GM23338 (cell line): ENCODE data around the gene PDF. TPM values are rescaled to one million over a fixed set of nuclear protein-coding genes. Genes with fewer than 3 reads are reported as not detected.

Experiments
- ATAC-seq: fragments of 200-7000 bp; cut with Tn5 transposase; 3 replicates; pipeline ENCODE4 v1.9.1; 2020
- DNase-seq: peaks from one replicate; pipeline ENCODE4 v3.0.0-alpha.2; 2015; ENCODE audit warnings: low spot score
- H2AFZ ChIP-seq: fragments of 200-600 bp; sonication (generic); 2 replicates; pipeline ENCODE4 v1.8.0; 2016; ENCODE audit warnings: antibody characterized with exemption, mild to moderate bottlenecking, moderate library complexity
- H3F3A ChIP-seq: fragments of 200-600 bp; sonication (generic); replicated peaks from 2 replicates; pipeline ENCODE4 v1.8.0; 2017; ENCODE audit warnings: antibody characterized with exemption, mixed run types, low read depth
- H3K27ac ChIP-seq: fragments of 200-600 bp; sonication (generic); 2 replicates; pipeline ENCODE4 v1.6.1; 2016; ENCODE audit warnings: low read depth
- H3K27me3 ChIP-seq: fragments of 200-600 bp; sonication (generic); 2 replicates; pipeline ENCODE4 v1.8.0; 2016; ENCODE audit warnings: mild to moderate bottlenecking, mixed run types, moderate library complexity; ENCODE audit not compliant: insufficient read depth
- H3K36me3 ChIP-seq: fragments of 200-600 bp; sonication (generic); 2 replicates; pipeline ENCODE4 v1.8.0; 2016; ENCODE audit warnings: mild to moderate bottlenecking; ENCODE audit not compliant: insufficient read depth
- H3K4me1 ChIP-seq: fragments of 200-600 bp; sonication (generic); 2 replicates; pipeline ENCODE4 v1.8.0; 2016; ENCODE audit warnings: mild to moderate bottlenecking, moderate library complexity; ENCODE audit not compliant: insufficient read depth
- H3K4me2 ChIP-seq: fragments of 200-600 bp; sonication (generic); 2 replicates; pipeline ENCODE4 v1.7.1; 2017; ENCODE audit warnings: mixed run types
- H3K4me3 ChIP-seq: fragments of 200-600 bp; sonication (generic); 2 replicates; pipeline ENCODE4 v1.6.1; 2016; ENCODE audit warnings: mixed run types
- H3K79me2 ChIP-seq: fragments of 200-600 bp; sonication (generic); replicated peaks from 2 replicates; pipeline ENCODE4 v1.8.0; 2017; ENCODE audit warnings: mild to moderate bottlenecking; ENCODE audit not compliant: insufficient read depth
- H3K9me2 ChIP-seq: fragments of 200-600 bp; sonication (generic); 2 replicates; pipeline ENCODE4 v1.8.0; 2017; ENCODE audit not compliant: insufficient read depth
- H4K20me1 ChIP-seq: fragments of 200-600 bp; sonication (generic); replicated peaks from 2 replicates; pipeline ENCODE4 v1.8.0; 2017; ENCODE audit warnings: mild to moderate bottlenecking; ENCODE audit not compliant: insufficient read depth
- H3K27ac Mint-ChIP-seq: 2 replicates; pipeline ENCODE4 v1.8.0; 2020; ENCODE audit warnings: inconsistent platforms, mild to moderate bottlenecking, moderate library complexity, mixed read lengths
- H3K27me3 Mint-ChIP-seq: 3 replicates; pipeline ENCODE4 v1.8.0; 2022; ENCODE audit warnings: low read depth, mild to moderate bottlenecking, moderate library complexity, mixed read lengths, inconsistent platforms; ENCODE audit not compliant: insufficient read depth, poor library complexity
- H3K36me3 Mint-ChIP-seq: 3 replicates; pipeline ENCODE4 v1.8.0; 2021; ENCODE audit warnings: low read depth, mild to moderate bottlenecking, inconsistent platforms, moderate library complexity, mixed read lengths
- H3K4me1 Mint-ChIP-seq: 3 replicates; pipeline ENCODE4 v1.8.0; 2020; ENCODE audit warnings: mild to moderate bottlenecking, inconsistent platforms, mixed read lengths
- H3K4me3 Mint-ChIP-seq: 3 replicates; pipeline ENCODE4 v1.8.0; 2021; ENCODE audit warnings: moderate library complexity, mild to moderate bottlenecking, inconsistent platforms, mixed read lengths
- H3K9me3 Mint-ChIP-seq: 3 replicates; pipeline ENCODE4 v1.8.0; 2020; ENCODE audit warnings: moderate library complexity, mild to moderate bottlenecking, inconsistent platforms, mixed read lengths
- EZH2 ChIP-seq: fragments of 200-600 bp; sonication (generic); IDR thresholded peaks from one replicate; pipeline ENCODE4 v1.8.0; 2017; ENCODE audit warnings: antibody characterized with exemption, mild to moderate bottlenecking, low read depth; ENCODE audit not compliant: unreplicated experiment
- EZH2phosphoT487 ChIP-seq: fragments of 200-600 bp; sonication (generic); IDR thresholded peaks from one replicate; pipeline ENCODE4 v1.8.1; 2018; ENCODE audit warnings: antibody characterized with exemption; ENCODE audit not compliant: unreplicated experiment
- NANOG ChIP-seq: IDR thresholded peaks from 2 replicates; pipeline ENCODE4 v1.6.1; 2016; ENCODE audit warnings: antibody characterized with exemption, borderline replicate concordance
- POLR2AphosphoS5 ChIP-seq: IDR thresholded peaks from 2 replicates; pipeline ENCODE4 v1.6.1; 2016; ENCODE audit warnings: antibody characterized with exemption, low read depth
- STAT1 ChIP-seq: IDR thresholded peaks from one replicate; pipeline ENCODE4 v1.6.1; 2016; ENCODE audit warnings: antibody characterized with exemption; ENCODE audit not compliant: unreplicated experiment
- ZNF331 ChIP-seq: fragments of 250-450 bp; sonication (Bioruptor Pico); IDR thresholded peaks from 2 replicates; pipeline ENCODE4 v1.5.0; 2020; ENCODE audit warnings: low read depth, mild to moderate bottlenecking, moderate library complexity
- polyA plus RNA-seq: library from polyadenylated mRNA; unstranded; fragments of >200 nt; fragmentation: Nextera tagmentation; extraction: Ambion mirVana; gene quantifications from 2 replicates; pipeline ENCODE4 v1.2.1, GENCODE V29; 2016
- total RNA-seq: library from RNA; depleted of rRNA; stranded (reverse); fragments of >200 nt; shearing (Covaris generic); gene quantifications from 2 replicates; pipeline ENCODE4 v1.2.3, GENCODE V29; 2014
- TF ChIP-seq, protein P1 (sequence below): fragments of 250-450 bp; sonication (Bioruptor Pico); IDR thresholded peaks from 2 replicates; pipeline ENCODE4 v1.5.0; 2020; ENCODE audit warnings: mild to moderate bottlenecking, moderate library complexity
- TF ChIP-seq, protein P2 (sequence below): IDR thresholded peaks from 2 replicates; pipeline ENCODE4 v1.6.1; 2016; ENCODE audit warnings: antibody characterized with exemption

Gene PDF
- total and polyA plus RNA-seq, 2 experiments from 2014 or later, result 18.8 to 43.4 TPM

DNA sequence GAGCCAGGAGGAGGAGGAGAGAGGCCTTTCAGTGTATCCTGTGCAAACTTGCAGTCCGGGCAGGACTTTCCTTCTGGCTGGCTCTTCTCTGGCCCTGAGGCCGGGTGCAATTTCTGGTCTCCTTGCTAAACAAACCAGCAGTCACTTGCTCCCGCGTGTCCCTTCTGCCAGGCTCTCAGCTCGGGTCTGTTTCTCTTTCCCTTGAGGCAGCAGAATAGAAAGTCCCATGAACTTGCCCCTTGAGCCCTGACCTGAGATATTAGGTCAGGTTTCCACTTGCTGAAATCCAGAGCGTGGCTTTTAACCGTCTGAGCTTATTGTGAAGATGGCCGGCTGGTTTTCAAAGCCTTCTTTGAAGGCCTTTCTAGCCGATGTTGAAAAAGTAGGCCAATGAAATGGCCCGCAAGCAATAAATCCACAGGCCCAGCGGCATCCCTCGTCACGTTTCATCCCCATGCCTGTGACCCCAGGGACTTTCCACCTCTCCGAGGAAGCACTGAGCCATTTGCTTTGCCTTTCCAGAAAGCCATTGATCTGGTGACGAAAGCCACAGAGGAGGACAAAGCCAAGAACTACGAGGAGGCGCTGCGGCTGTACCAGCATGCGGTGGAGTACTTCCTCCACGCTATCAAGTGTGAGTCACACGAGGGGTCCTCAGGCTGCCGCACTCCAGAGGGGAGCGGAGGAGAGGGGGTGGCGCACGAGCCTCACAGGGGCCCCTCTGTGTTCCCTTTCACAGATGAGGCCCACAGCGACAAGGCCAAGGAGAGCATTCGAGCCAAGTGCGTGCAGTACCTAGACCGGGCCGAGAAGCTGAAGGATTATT is 14.7 kb downstream of the PDF start:
- Histone ChIP-seq H3K4me2 (no peak overlapping the region), H3K27ac (no peak overlapping the region), H2AFZ (no peak overlapping the region), H3K36me3 (no peaks in the 10 kb centered on the region; the same call in 1 of the 2 replicates), H3K27me3 (no peaks in the 10 kb centered on the region), H4K20me1 (peaks cover 18% of the 10 kb centered on the region), H3K9me2 (no peaks in the 10 kb centered on the region), H3K4me1 (0 out of 2 replicates have a peak, but pooled peaks cover 3% of the 10 kb centered on the region), H3F3A (peaks cover 4% of the 10 kb centered on the region; the same call in 1 of the 2 replicates), H3K79me2 (peaks cover 26% of the 10 kb centered on the region), H3K4me3 (no peak overlapping the region)
- Mint-ChIP-seq H3K27ac (no peak overlapping the region), H3K4me1 (peaks cover 5% of the 10 kb centered on the region), H3K4me3 (no peak overlapping the region), H3K27me3 (peaks cover 16% of the 10 kb centered on the region), H3K9me3 (no peaks in the 10 kb centered on the region), H3K36me3 (peaks cover 46% of the 10 kb centered on the region)
- ATAC-seq, result no peak
- TF ChIP-seq ZNF331 (CRISPR knock-in tag) (no peak), POLR2AphosphoS5 (no peak), STAT1 (no peak)
- TF ChIP-seq, protein P1, sequence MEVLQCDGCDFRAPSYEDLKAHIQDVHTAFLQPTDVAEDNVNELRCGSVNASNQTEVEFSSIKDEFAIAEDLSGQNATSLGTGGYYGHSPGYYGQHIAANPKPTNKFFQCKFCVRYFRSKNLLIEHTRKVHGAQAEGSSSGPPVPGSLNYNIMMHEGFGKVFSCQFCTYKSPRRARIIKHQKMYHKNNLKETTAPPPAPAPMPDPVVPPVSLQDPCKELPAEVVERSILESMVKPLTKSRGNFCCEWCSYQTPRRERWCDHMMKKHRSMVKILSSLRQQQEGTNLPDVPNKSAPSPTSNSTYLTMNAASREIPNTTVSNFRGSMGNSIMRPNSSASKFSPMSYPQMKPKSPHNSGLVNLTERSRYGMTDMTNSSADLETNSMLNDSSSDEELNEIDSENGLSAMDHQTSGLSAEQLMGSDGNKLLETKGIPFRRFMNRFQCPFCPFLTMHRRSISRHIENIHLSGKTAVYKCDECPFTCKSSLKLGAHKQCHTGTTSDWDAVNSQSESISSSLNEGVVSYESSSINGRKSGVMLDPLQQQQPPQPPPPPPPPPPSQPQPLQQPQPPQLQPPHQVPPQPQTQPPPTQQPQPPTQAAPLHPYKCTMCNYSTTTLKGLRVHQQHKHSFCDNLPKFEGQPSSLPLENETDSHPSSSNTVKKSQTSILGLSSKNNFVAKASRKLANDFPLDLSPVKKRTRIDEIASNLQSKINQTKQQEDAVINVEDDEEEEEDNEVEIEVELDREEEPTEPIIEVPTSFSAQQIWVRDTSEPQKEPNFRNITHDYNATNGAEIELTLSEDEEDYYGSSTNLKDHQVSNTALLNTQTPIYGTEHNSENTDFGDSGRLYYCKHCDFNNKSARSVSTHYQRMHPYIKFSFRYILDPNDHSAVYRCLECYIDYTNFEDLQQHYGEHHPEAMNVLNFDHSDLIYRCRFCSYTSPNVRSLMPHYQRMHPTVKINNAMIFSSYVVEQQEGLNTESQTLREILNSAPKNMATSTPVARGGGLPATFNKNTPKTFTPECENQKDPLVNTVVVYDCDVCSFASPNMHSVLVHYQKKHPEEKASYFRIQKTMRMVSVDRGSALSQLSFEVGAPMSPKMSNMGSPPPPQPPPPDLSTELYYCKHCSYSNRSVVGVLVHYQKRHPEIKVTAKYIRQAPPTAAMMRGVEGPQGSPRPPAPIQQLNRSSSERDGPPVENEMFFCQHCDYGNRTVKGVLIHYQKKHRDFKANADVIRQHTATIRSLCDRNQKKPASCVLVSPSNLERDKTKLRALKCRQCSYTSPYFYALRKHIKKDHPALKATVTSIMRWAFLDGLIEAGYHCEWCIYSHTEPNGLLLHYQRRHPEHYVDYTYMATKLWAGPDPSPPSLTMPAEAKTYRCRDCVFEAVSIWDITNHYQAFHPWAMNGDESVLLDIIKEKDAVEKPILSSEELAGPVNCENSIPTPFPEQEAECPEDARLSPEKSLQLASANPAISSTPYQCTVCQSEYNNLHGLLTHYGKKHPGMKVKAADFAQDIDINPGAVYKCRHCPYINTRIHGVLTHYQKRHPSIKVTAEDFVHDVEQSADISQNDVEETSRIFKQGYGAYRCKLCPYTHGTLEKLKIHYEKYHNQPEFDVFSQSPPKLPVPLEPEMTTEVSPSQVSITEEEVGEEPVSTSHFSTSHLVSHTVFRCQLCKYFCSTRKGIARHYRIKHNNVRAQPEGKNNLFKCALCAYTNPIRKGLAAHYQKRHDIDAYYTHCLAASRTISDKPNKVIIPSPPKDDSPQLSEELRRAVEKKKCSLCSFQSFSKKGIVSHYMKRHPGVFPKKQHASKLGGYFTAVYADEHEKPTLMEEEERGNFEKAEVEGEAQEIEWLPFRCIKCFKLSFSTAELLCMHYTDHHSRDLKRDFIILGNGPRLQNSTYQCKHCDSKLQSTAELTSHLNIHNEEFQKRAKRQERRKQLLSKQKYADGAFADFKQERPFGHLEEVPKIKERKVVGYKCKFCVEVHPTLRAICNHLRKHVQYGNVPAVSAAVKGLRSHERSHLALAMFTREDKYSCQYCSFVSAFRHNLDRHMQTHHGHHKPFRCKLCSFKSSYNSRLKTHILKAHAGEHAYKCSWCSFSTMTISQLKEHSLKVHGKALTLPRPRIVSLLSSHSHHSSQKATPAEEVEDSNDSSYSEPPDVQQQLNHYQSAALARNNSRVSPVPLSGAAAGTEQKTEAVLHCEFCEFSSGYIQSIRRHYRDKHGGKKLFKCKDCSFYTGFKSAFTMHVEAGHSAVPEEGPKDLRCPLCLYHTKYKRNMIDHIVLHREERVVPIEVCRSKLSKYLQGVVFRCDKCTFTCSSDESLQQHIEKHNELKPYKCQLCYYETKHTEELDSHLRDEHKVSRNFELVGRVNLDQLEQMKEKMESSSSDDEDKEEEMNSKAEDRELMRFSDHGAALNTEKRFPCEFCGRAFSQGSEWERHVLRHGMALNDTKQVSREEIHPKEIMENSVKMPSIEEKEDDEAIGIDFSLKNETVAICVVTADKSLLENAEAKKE, result no peak
- no peak for DNase-seq

DNA sequence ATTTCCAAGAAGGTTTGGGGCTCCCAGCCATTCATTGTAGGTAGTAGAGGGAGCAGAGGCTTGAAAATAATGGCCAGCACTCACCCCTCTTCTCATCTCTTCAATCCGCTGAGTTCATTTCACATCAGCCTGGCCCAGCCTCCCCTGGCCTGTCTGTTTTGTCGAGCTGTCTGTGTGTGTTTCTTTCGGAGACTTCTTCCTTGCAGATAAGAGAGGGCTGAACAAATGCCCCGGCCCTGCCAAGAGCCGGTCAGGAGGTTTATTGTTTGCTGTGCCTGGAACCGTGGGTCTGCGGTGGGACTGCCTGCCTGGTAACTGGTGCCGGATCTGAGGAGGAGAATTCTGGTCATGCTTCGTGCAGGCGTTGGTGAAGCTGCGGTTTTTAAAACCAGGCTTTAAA is 15.9 kb downstream of the PDF start:
- H3K36me3 ChIP-seq, result no peaks in the 10 kb centered on the region; the same call in 1 of the 2 replicates
- no peak overlapping the region for H2AFZ ChIP-seq
- H3K79me2 ChIP-seq, result peaks cover 26% of the 10 kb centered on the region
- H3K27ac Mint-ChIP-seq, result no peak overlapping the region
- H3K4me3 Mint-ChIP-seq, result no peak overlapping the region
- ATAC-seq (no peak), DNase-seq (no peak)
- H3K4me1 ChIP-seq, result 0 out of 2 replicates have a peak, but pooled peaks cover 3% of the 10 kb centered on the region
- H3F3A ChIP-seq, result peaks cover 6% of the 10 kb centered on the region; the same call in 1 of the 2 replicates
- H3K27me3 ChIP-seq, result no peaks in the 10 kb centered on the region
- peaks cover 18% of the 10 kb centered on the region for H4K20me1 ChIP-seq
- peaks cover 40% of the 10 kb centered on the region for H3K36me3 Mint-ChIP-seq
- H3K9me2 ChIP-seq, result no peaks in the 10 kb centered on the region
- no peak overlapping the region for H3K4me2 ChIP-seq
- no peaks in the 10 kb centered on the region for H3K9me3 Mint-ChIP-seq
- H3K27ac ChIP-seq, result no peak overlapping the region
- H3K4me1 Mint-ChIP-seq, result peaks cover 5% of the 10 kb centered on the region
- peaks cover 16% of the 10 kb centered on the region for H3K27me3 Mint-ChIP-seq
- H3K4me3 ChIP-seq, result no peak overlapping the region
- no peak for TF ChIP-seq EZH2phosphoT487
- TF ChIP-seq, protein P2, sequence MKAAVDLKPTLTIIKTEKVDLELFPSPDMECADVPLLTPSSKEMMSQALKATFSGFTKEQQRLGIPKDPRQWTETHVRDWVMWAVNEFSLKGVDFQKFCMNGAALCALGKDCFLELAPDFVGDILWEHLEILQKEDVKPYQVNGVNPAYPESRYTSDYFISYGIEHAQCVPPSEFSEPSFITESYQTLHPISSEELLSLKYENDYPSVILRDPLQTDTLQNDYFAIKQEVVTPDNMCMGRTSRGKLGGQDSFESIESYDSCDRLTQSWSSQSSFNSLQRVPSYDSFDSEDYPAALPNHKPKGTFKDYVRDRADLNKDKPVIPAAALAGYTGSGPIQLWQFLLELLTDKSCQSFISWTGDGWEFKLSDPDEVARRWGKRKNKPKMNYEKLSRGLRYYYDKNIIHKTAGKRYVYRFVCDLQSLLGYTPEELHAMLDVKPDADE, result no peak
- TF ChIP-seq ZNF331 (CRISPR knock-in tag), result no peak
- TF ChIP-seq NANOG, result no peak
- TF ChIP-seq EZH2, result no peak
